Activated CD4-positive, alpha-beta memory T cell treated with anti-CD3 and anti-CD28 coated beads, Interleukin-2, amount 10 ng/mL, durations not matched to agents 7 days and 5 days (primary cell): ENCODE data around the gene FCRL2. TPM values are rescaled to one million over a fixed set of nuclear protein-coding genes. Genes with fewer than 3 reads are reported as not detected.
"Not testable (repeated sequence)": the region's sequence is repeated elsewhere in the genome, so short reads cannot be mapped to it uniquely, and the experiment has no call there.

Experiments
- CTCF ChIA-PET: fragments of 350-600 bp; sonication (Branson Sonifier 250); formaldehyde crosslinking; loops from one replicate; lab custom pipeline; 2021; ENCODE audit warnings: antibody characterized with exemption, inconsistent platforms; lab: Charles Lee
- POLR2A ChIA-PET: fragments of 350-600 bp; sonication (Branson Sonifier 250); formaldehyde crosslinking; loops from one replicate; lab custom pipeline; 2021; ENCODE audit warnings: antibody characterized with exemption; lab: Charles Lee
- DNase-seq: peaks from one replicate; pipeline ENCODE4 v3.0.0-alpha.2; 2020
- H3K27ac Mint-ChIP-seq: one replicate; pipeline ENCODE4 v1.8.0; 2021; ENCODE audit warnings: mild to moderate bottlenecking, mixed read lengths
- H3K27me3 Mint-ChIP-seq: one replicate; pipeline ENCODE4 v1.8.0; 2021; ENCODE audit warnings: mixed read lengths
- H3K36me3 Mint-ChIP-seq: one replicate; pipeline ENCODE4 v1.8.0; 2021; ENCODE audit warnings: low read depth, mixed read lengths
- H3K4me1 Mint-ChIP-seq: one replicate; pipeline ENCODE4 v1.8.0; 2021; ENCODE audit warnings: mixed read lengths
- H3K4me3 Mint-ChIP-seq: one replicate; pipeline ENCODE4 v1.8.0; 2021; ENCODE audit warnings: mild to moderate bottlenecking, mixed read lengths
- H3K9me3 Mint-ChIP-seq: one replicate; pipeline ENCODE4 v1.8.0; 2021; ENCODE audit warnings: mixed read lengths
- total RNA-seq, 2 experiments: library from RNA; stranded (reverse); gene quantifications; one replicate each; pipeline ENCODE4 v1.2.3, GENCODE V29; 2021

Gene FCRL2
- total RNA-seq, 2 experiments from 2014 or later: not detected

GRCh38 chr1:157775101-157775870 is 1.6 kb downstream of the FCRL2 start:
- no peak overlapping the region for H3K4me3 Mint-ChIP-seq
- POLR2A ChIA-PET: no interaction called here
- H3K36me3 Mint-ChIP-seq: no peaks in the 10 kb centered on the region

GRCh38 chr1:157774412-157774811 is 2.5 kb downstream of the FCRL2 start:
- no peaks in the 10 kb centered on the region for H3K9me3 Mint-ChIP-seq
- no peak overlapping the region for H3K4me3 Mint-ChIP-seq
- no peaks in the 10 kb centered on the region for H3K36me3 Mint-ChIP-seq
- DNase-seq: no peak
- no peaks in the 10 kb centered on the region for H3K4me1 Mint-ChIP-seq
- H3K27me3 Mint-ChIP-seq: no peaks in the 10 kb centered on the region
- ChIA-PET CTCF (no interaction called here), POLR2A (no interaction called here)
- H3K27ac Mint-ChIP-seq: no peak overlapping the region

More at GRCh38 chr1:157775101-157775870, 1.6 kb downstream of the FCRL2 start:
- CTCF ChIA-PET: no interaction called here
- Mint-ChIP-seq H3K4me1 (no peaks in the 10 kb centered on the region), H3K27ac (no peak overlapping the region), H3K27me3 (no peaks in the 10 kb centered on the region), H3K9me3 (no peaks in the 10 kb centered on the region)
- no peak for DNase-seq

- no peaks in the 10 kb centered on the region for H3K36me3 Mint-ChIP-seq
- H3K4me1 Mint-ChIP-seq: no peaks in the 10 kb centered on the region
- no peaks in the 10 kb centered on the region for H3K27me3 Mint-ChIP-seq
- POLR2A ChIA-PET: no interaction called here
- no peak for DNase-seq
- CTCF ChIA-PET: no interaction called here
- no peak overlapping the region for H3K27ac Mint-ChIP-seq
- no peak overlapping the region for H3K4me3 Mint-ChIP-seq
- no peaks in the 10 kb centered on the region for H3K9me3 Mint-ChIP-seq
Observed at GRCh38 chr1:157773493-157774350, 3.2 kb downstream of the FCRL2 start.

GRCh38 chr1:157771661-157772425 is 5.1 kb downstream of the FCRL2 start:
- CTCF ChIA-PET: no interaction called here
- Mint-ChIP-seq H3K4me3 (no peak overlapping the region), H3K4me1 (no peaks in the 10 kb centered on the region), H3K27ac (no peak overlapping the region), H3K9me3 (no peaks in the 10 kb centered on the region), H3K36me3 (no peaks in the 10 kb centered on the region), H3K27me3 (no peaks in the 10 kb centered on the region)
- DNase-seq: no peak
- POLR2A ChIA-PET: no interaction called here

- Mint-ChIP-seq H3K27ac (no peak overlapping the region), H3K27me3 (no peaks in the 10 kb centered on the region), H3K4me3 (no peak overlapping the region), H3K9me3 (no peaks in the 10 kb centered on the region), H3K4me1 (no peaks in the 10 kb centered on the region), H3K36me3 (no peaks in the 10 kb centered on the region)
- ChIA-PET CTCF (no interaction called here), POLR2A (no interaction called here)
- DNase-seq: no peak
Observed at GRCh38 chr1:157770442-157771043, 6.4 kb downstream of the FCRL2 start.

GRCh38 chr1:157766792-157767191 is 10.1 kb downstream of the FCRL2 start:
- H3K36me3 Mint-ChIP-seq: no peaks in the 10 kb centered on the region
- no peak overlapping the region for H3K27ac Mint-ChIP-seq
- CTCF ChIA-PET: no interaction called here
- H3K9me3 Mint-ChIP-seq: no peaks in the 10 kb centered on the region
- H3K4me3 Mint-ChIP-seq: no peak overlapping the region
- no peaks in the 10 kb centered on the region for H3K27me3 Mint-ChIP-seq
- DNase-seq: no peak
- POLR2A ChIA-PET: no interaction called here
- no peaks in the 10 kb centered on the region for H3K4me1 Mint-ChIP-seq

- H3K27me3 Mint-ChIP-seq: no peaks in the 10 kb centered on the region
Observed at GRCh38 chr1:157758018-157758417, 18.9 kb downstream of the FCRL2 start.

GRCh38 chr1:157753611-157754010 is 23.3 kb downstream of the FCRL2 start:
- no peak for DNase-seq
- POLR2A ChIA-PET: no interaction called here
- no peak overlapping the region for H3K4me3 Mint-ChIP-seq
- no peaks in the 10 kb centered on the region for H3K9me3 Mint-ChIP-seq
- no peaks in the 10 kb centered on the region for H3K36me3 Mint-ChIP-seq
- CTCF ChIA-PET: no interaction called here
- H3K4me1 Mint-ChIP-seq: no peaks in the 10 kb centered on the region
- no peak overlapping the region for H3K27ac Mint-ChIP-seq
- no peaks in the 10 kb centered on the region for H3K27me3 Mint-ChIP-seq

More at GRCh38 chr1:157758018-157758417, 18.9 kb downstream of the FCRL2 start:
- ChIA-PET CTCF (no interaction called here), POLR2A (no interaction called here)
- no peaks in the 10 kb centered on the region for H3K9me3 Mint-ChIP-seq
- H3K4me1 Mint-ChIP-seq: no peaks in the 10 kb centered on the region
- no peak overlapping the region for H3K4me3 Mint-ChIP-seq
- DNase-seq: no peak
- H3K27ac Mint-ChIP-seq: no peak overlapping the region
- H3K36me3 Mint-ChIP-seq: no peaks in the 10 kb centered on the region

- no peaks in the 10 kb centered on the region for H3K9me3 Mint-ChIP-seq
- no peaks in the 10 kb centered on the region for H3K4me1 Mint-ChIP-seq
- no peak overlapping the region for H3K27ac Mint-ChIP-seq
- ChIA-PET POLR2A (no interaction called here), CTCF (no interaction called here)
- no peak overlapping the region for H3K4me3 Mint-ChIP-seq
- no peaks in the 10 kb centered on the region for H3K36me3 Mint-ChIP-seq
- DNase-seq: no peak
- H3K27me3 Mint-ChIP-seq: no peaks in the 10 kb centered on the region
Observed at GRCh38 chr1:157751283-157751682, 25.6 kb downstream of the FCRL2 start.

GRCh38 chr1:157748262-157748817 is 28.6 kb downstream of the FCRL2 start:
- Mint-ChIP-seq H3K9me3 (no peaks in the 10 kb centered on the region), H3K4me1 (no peaks in the 10 kb centered on the region), H3K27me3 (no peaks in the 10 kb centered on the region), H3K36me3 (no peaks in the 10 kb centered on the region), H3K4me3 (no peak overlapping the region), H3K27ac (no peak overlapping the region)
- no peak for DNase-seq
- POLR2A ChIA-PET: no interaction called here
- CTCF ChIA-PET: no interaction called here

GRCh38 chr1:157739229-157739901 is 37.6 kb downstream of the FCRL2 start:
- no peak for DNase-seq
- H3K36me3 Mint-ChIP-seq: no peaks in the 10 kb centered on the region
- H3K9me3 Mint-ChIP-seq: no peaks in the 10 kb centered on the region
- no peaks in the 10 kb centered on the region for H3K27me3 Mint-ChIP-seq
- CTCF ChIA-PET: no interaction called here
- H3K4me3 Mint-ChIP-seq: no peak overlapping the region
- no peaks in the 10 kb centered on the region for H3K4me1 Mint-ChIP-seq
- POLR2A ChIA-PET: no interaction called here
- no peak overlapping the region for H3K27ac Mint-ChIP-seq

- CTCF ChIA-PET, H3K36me3 Mint-ChIP-seq, DNase-seq, H3K4me1 Mint-ChIP-seq, POLR2A ChIA-PET, H3K9me3 Mint-ChIP-seq, H3K4me3 Mint-ChIP-seq, H3K27me3 Mint-ChIP-seq, H3K27ac Mint-ChIP-seq: not testable (repeated sequence)
Observed at GRCh38 chr1:157735991-157736390, 40.9 kb downstream of the FCRL2 start.
